Endothelial cell of umbilical vein (primary cell): Measurements from ENCODE around the gene GAD2. TPM values are rescaled to one million over a fixed set of nuclear protein-coding genes. Genes with fewer than 3 reads are reported as not detected.

Experiments
- BruUV-seq: library from RNA; stranded (reverse); fragments of 400-500 nt; replicated peaks from 2 replicates; lab custom pipeline; 2021; lab: Mats Ljungman, UMichigan
- CTCF ChIA-PET: fragments of 300-600, 350-600 bp; sonication (Branson Sonifier 250); formaldehyde crosslinking; loops from one replicate; lab custom pipeline; 2021; ENCODE audit warnings: antibody characterized with exemption, inconsistent platforms; lab: Charles Lee
- POLR2A ChIA-PET: fragments of 300-600, 350-600 bp; sonication (Branson Sonifier 250); formaldehyde crosslinking; loops from one replicate; lab custom pipeline; 2021; ENCODE audit warnings: antibody characterized with exemption, inconsistent platforms; lab: Charles Lee
- DNase-seq: peaks from one replicate; pipeline ENCODE4 v3.0.0-alpha.2; 2011; ENCODE audit warnings: low read depth, low spot score
- FAIRE-seq: peaks from 2 replicates; lab custom pipeline; 2011; peaks lifted over from hg19 to GRCh38; lab: Jason Lieb, UNC
- H2AFZ ChIP-seq: 2 replicates; pipeline ENCODE4 v1.6.0; 2012; ENCODE audit warnings: low read depth, low read length, control low read depth, inconsistent platforms
- H3K27ac ChIP-seq: 2 replicates; pipeline ENCODE4 v1.5.1; 2011; ENCODE audit warnings: low read depth, mild to moderate bottlenecking, control low read depth, low read length, moderate library complexity; ENCODE audit not compliant: insufficient read depth
- H3K27me3 ChIP-seq, 2 experiments: 2 replicates each; pipeline versions ENCODE4 v1.6.0 to v1.6.1; 2011; ENCODE audit warnings: low read length in 2 of 2, mixed read lengths in 1 of 2; ENCODE audit not compliant: control insufficient read depth in 2 of 2, insufficient read depth in 2 of 2
- H3K36me3 ChIP-seq, 2 experiments: 2 replicates in 1 of 2; 3 replicates in 1 of 2; pipeline ENCODE4 v1.5.1; 2011; ENCODE audit warnings: low read length in 2 of 2, mild to moderate bottlenecking in 1 of 2, moderate library complexity in 1 of 2; ENCODE audit not compliant: control insufficient read depth in 2 of 2, insufficient read depth in 2 of 2; ENCODE audit errors: extremely low read depth in 1 of 2
- H3K4me1 ChIP-seq: 3 replicates; pipeline ENCODE4 v1.5.1; 2011; ENCODE audit warnings: mild to moderate bottlenecking, low read length; ENCODE audit not compliant: control insufficient read depth, insufficient read depth; ENCODE audit errors: extremely low read depth
- H3K4me2 ChIP-seq: 2 replicates; pipeline ENCODE4 v1.6.1; 2011; ENCODE audit warnings: low read length, control low read depth, mixed read lengths; ENCODE audit not compliant: insufficient read depth
- H3K4me3 ChIP-seq, 3 experiments: fragments of 200-600 bp in 1 of 3; sonication (generic), shearing (Covaris generic) in 1 of 3; replicated peaks in 1 of 3; 2 replicates each; pipeline ENCODE4 v1.5.1; 2011 to 2016; ENCODE audit warnings: control low read depth in 3 of 3, low read length in 3 of 3, mild to moderate bottlenecking in 2 of 3, inconsistent platforms in 1 of 3, low read depth in 1 of 3, moderate library complexity in 1 of 3; ENCODE audit not compliant: insufficient read depth in 1 of 3
- H3K79me2 ChIP-seq: 2 replicates; pipeline ENCODE4 v1.6.0; 2012; ENCODE audit warnings: low read length, inconsistent platforms; ENCODE audit not compliant: control insufficient read depth, insufficient read depth
- H3K9ac ChIP-seq: replicated peaks from 2 replicates; pipeline ENCODE3; 2011; ENCODE audit warnings: low read length, control low read depth; ENCODE audit not compliant: insufficient read depth; ENCODE audit errors: extremely low read depth
- H3K9me1 ChIP-seq: replicated peaks from 3 replicates; pipeline ENCODE4 v1.6.0; 2011; ENCODE audit warnings: mild to moderate bottlenecking, low read length; ENCODE audit not compliant: control insufficient read depth, insufficient read depth; ENCODE audit errors: extremely low read depth
- H3K9me3 ChIP-seq: replicated peaks from 2 replicates; pipeline ENCODE4 v1.5.1; 2012; ENCODE audit warnings: low read length, inconsistent platforms; ENCODE audit not compliant: control insufficient read depth, insufficient read depth
- H4K20me1 ChIP-seq: replicated peaks from 2 replicates; pipeline ENCODE3; 2011; ENCODE audit warnings: mild to moderate bottlenecking, low read length; ENCODE audit not compliant: control insufficient read depth, insufficient read depth; ENCODE audit errors: extremely low read depth
- CTCF ChIP-seq, 2 donors: IDR thresholded peaks; 1 replicate in 1 of 2; 2 replicates in 1 of 2; pipeline ENCODE4 v1.5.1; 2011; ENCODE audit warnings: low read length in 2 of 2, mild to moderate bottlenecking in 2 of 2, moderate library complexity in 2 of 2, control low read depth in 1 of 2, inconsistent platforms in 1 of 2, low read depth in 1 of 2; ENCODE audit not compliant: insufficient read depth in 1 of 2; ENCODE audit errors: extremely low read depth in 1 of 2
- EZH2 ChIP-seq: IDR thresholded peaks from 2 replicates; pipeline ENCODE4 v1.6.1; 2012; ENCODE audit warnings: borderline replicate concordance, low read depth, mild to moderate bottlenecking, moderate library complexity, low read length, inconsistent platforms; ENCODE audit not compliant: severe bottlenecking
- FOS ChIP-seq: IDR thresholded peaks from 2 replicates; pipeline ENCODE4 v1.6.1; 2011; ENCODE audit warnings: mild to moderate bottlenecking, low read length, moderate library complexity, borderline replicate concordance; ENCODE audit not compliant: insufficient read depth
- GATA2 ChIP-seq: IDR thresholded peaks from 2 replicates; pipeline ENCODE4 v1.7.0; 2011; ENCODE audit warnings: low read depth, mild to moderate bottlenecking, moderate library complexity, mixed read lengths, low read length; ENCODE audit not compliant: insufficient read length, insufficient read depth
- JUN ChIP-seq: IDR thresholded peaks from 2 replicates; pipeline ENCODE4 v1.6.1; 2011; ENCODE audit warnings: borderline replicate concordance, low read depth; ENCODE audit not compliant: insufficient read length, insufficient read depth
- MAX ChIP-seq: IDR thresholded peaks from 2 replicates; pipeline ENCODE4 v1.6.1; 2011; ENCODE audit not compliant: insufficient read depth, insufficient read length
- MYC ChIP-seq: IDR thresholded peaks from one replicate; pipeline ENCODE4 v1.6.1; 2011; ENCODE audit warnings: mild to moderate bottlenecking, low read depth, low read length
- POLR2A ChIP-seq: IDR thresholded peaks from 2 replicates; pipeline ENCODE4 v1.6.1; 2012; ENCODE audit warnings: low read depth, mild to moderate bottlenecking, control low read depth, low read length
- POLR2AphosphoS5 ChIP-seq: IDR thresholded peaks from 2 replicates; pipeline ENCODE4 v1.6.1; 2012; ENCODE audit warnings: low read depth, mild to moderate bottlenecking, control low read depth, low read length, moderate library complexity; ENCODE audit not compliant: insufficient read depth
- dilution Hi-C: fragments of 300-500 bp; cut with MboI; formaldehyde crosslinking; loops from one replicate; pipeline ENCODE4 v1.15.0; 2019; ENCODE audit warnings: low sequenced_read_pairs; ENCODE audit not compliant: extremely low pct_ligation_motif_present
- intact Hi-C: fragments of 100-400 bp; cut with micrococcal nuclease; formaldehyde crosslinking; loops from one replicate; pipeline ENCODE4 v1.10.0; 2022
- polyA plus RNA-seq, 4 experiments: library from polyadenylated mRNA; depleted of rRNA in 3 of 4; stranded (reverse) in 3 of 4; unstranded in 1 of 4; fragments of >200 nt; gene quantifications; 2 replicates each; pipeline versions ENCODE4 v1.2.1 to v1.2.3, GENCODE V29; 2011 to 2012; ENCODE audit warnings: missing spikeins in 1 of 4
- total RNA-seq: library from RNA; stranded (reverse); gene quantifications from 2 replicates; pipeline ENCODE4 v1.2.3, GENCODE V29; 2021

GAD2 gene
- total and polyA plus RNA-seq, 2 donors (not counting 3 experiments of a cell fraction or from before 2014, with no cell fraction given), result not detected

- Histone ChIP-seq H3K79me2 (no peaks in the 10 kb centered on the region), H3K9ac (no peak overlapping the region), H3K9me1 (no peaks in the 10 kb centered on the region), H3K27me3 (no peaks in the 10 kb centered on the region), H3K27ac (no peak overlapping the region), H2AFZ (no peak overlapping the region), H3K36me3 (no peaks in the 10 kb centered on the region), H3K4me3 (no peak overlapping the region), H3K4me2 (no peak overlapping the region), H3K9me3 (no peaks in the 10 kb centered on the region), H4K20me1 (no peaks in the 10 kb centered on the region), H3K4me1 (no peaks in the 10 kb centered on the region)
- POLR2A ChIA-PET, result no interaction called here
- no TSS peak for BruUV-seq
- CTCF ChIA-PET, result no interaction called here
- TF ChIP-seq CTCF (IDR thresholded peaks at IDR 0.05; ENCODE audit: extremely low read depth in 1 of 2, insufficient read depth in 1 of 2, low read depth in 1 of 2, low read length in 2 of 2), result no peak
- TF ChIP-seq MAX, result no peak
- no peak for TF ChIP-seq GATA2
- TF ChIP-seq MYC, result no peak
- TF ChIP-seq JUN, result no peak
- no peak for TF ChIP-seq EZH2
- no peak for TF ChIP-seq POLR2A
- no peak for TF ChIP-seq FOS
- TF ChIP-seq POLR2AphosphoS5, result no peak
- dilution Hi-C loops (no loop called here), intact Hi-C loops (no loop called here)
- FAIRE-seq (no peak), DNase-seq (no peak)
Measured at GRCh38 chr10:26199841-26200240, 16.7 kb upstream of the GAD2 start.
